Measurements from ENCODE around the gene POLR2B.
"Not testable (repeated sequence)": the region's sequence is repeated elsewhere in the genome, so short reads cannot be mapped to it uniquely, and the experiment has no call there.

POLR2B gene

DNA sequence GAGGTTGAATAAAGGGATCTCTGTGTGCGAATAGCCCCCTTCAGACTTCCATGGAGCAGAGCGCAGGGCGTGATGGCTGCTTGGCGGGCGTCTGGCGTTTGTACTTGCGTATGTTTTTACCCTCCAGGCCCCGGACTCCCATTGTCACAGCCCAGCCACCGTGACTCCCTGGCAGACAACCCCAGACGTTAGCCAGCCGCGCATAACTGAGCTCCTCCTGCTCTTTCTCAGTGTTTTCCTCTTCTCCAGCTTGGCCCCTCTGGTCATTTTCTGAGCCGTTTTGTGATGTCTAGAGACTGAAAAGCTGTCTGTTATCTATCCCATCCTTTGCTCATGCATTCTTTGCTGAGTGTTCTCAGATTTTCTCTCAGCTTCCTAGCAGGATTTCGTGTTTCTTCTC lies 77.2 kb downstream of the POLR2B start:
- H3K4me1 ChIP-seq (ENCODE audit: control insufficient read depth, insufficient read depth, low read length), result no peaks in the 10 kb centered on the region
- no peak overlapping the region for H3K4me3 ChIP-seq (ENCODE audit: low read depth, low read length)
- H3K9me3 ChIP-seq (ENCODE audit: control insufficient read depth, insufficient read depth, low read depth, low read length), result no peaks in the 10 kb centered on the region
- CTCF ChIA-PET, result no interaction called here
- no peaks in the 10 kb centered on the region for H3K36me3 ChIP-seq (ENCODE audit: control insufficient read depth in 2 of 2, insufficient read depth in 1 of 2, low read length in 2 of 2)
- POLR2A ChIA-PET, result no interaction called here
- H3K27ac ChIP-seq (ENCODE audit: extremely low read depth, low read depth, low read length), result no peak overlapping the region
- TF ChIP-seq, protein P1, sequence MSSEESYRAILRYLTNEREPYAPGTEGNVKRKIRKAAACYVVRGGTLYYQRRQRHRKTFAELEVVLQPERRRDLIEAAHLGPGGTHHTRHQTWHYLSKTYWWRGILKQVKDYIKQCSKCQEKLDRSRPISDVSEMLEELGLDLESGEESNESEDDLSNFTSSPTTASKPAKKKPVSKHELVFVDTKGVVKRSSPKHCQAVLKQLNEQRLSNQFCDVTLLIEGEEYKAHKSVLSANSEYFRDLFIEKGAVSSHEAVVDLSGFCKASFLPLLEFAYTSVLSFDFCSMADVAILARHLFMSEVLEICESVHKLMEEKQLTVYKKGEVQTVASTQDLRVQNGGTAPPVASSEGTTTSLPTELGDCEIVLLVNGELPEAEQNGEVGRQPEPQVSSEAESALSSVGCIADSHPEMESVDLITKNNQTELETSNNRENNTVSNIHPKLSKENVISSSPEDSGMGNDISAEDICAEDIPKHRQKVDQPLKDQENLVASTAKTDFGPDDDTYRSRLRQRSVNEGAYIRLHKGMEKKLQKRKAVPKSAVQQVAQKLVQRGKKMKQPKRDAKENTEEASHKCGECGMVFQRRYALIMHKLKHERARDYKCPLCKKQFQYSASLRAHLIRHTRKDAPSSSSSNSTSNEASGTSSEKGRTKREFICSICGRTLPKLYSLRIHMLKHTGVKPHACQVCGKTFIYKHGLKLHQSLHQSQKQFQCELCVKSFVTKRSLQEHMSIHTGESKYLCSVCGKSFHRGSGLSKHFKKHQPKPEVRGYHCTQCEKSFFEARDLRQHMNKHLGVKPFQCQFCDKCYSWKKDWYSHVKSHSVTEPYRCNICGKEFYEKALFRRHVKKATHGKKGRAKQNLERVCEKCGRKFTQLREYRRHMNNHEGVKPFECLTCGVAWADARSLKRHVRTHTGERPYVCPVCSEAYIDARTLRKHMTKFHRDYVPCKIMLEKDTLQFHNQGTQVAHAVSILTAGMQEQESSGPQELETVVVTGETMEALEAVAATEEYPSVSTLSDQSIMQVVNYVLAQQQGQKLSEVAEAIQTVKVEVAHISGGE (tag by site-specific recombination; conservative IDR thresholded peaks at IDR 0.05; ENCODE audit: low read depth), result no peak
- no peak for TF ChIP-seq SP3 (tag by site-specific recombination; IDR thresholded peaks at IDR 0.05)
- no peak for TF ChIP-seq ZNF621 (tag by site-specific recombination; IDR thresholded peaks at IDR 0.05)
- TF ChIP-seq ZNF404 (tag by site-specific recombination; IDR thresholded peaks at IDR 0.05), result no peak
- TF ChIP-seq REPIN1 (tag by site-specific recombination; IDR thresholded peaks at IDR 0.05; ENCODE audit: low read depth), result no peak

DNA sequence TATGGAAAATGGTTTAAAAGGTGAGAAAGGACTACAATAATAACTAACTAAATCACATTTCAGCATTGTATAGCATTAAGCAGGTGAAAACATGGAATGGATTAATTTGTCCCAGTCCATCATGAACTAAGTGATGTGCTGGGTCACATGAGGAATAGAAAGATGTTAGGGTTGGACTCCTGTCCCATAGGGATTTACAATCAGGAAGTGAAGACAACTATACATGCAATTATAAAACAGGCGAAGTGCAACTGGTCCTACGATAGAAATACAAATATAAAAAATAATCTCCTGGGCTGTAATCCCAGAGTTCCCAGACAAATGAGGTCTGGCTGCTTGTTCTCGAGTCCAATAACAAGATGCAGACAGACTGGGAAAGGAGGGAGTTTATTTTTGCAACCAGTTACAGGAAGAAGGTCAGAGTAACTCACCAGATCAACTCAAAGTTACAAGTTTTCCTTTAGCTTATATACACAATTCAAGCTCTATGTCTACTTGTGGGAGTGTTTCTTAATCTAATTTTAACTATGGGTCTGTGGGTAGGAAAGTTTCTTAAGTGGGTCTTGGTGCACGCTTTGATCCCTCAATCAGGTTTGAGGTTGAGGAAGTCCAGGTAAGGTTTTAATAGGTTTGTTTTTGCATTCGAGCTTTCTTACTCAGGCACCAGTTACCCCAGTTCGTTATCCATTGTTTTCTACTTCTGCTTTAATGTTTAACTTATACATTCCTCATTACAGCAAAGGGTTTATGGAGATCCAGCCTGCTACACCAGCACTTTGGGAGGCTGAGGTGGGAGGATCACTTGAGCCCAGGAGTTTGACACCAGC lies 81.4 kb downstream of the POLR2B start:
- POLR2A ChIA-PET, result no interaction called here
- TF ChIP-seq ZBTB21 (tag by site-specific recombination; IDR thresholded peaks at IDR 0.05) (no peak), ZNF16 (tag by site-specific recombination; IDR thresholded peaks at IDR 0.05; ENCODE audit: low read depth) (no peak), ZNF350 (tag by site-specific recombination; IDR thresholded peaks at IDR 0.05) (no peak), OSR2 (tag by site-specific recombination; IDR thresholded peaks at IDR 0.05) (no peak), ZFP41 (tag by site-specific recombination; IDR thresholded peaks at IDR 0.05; ENCODE audit: borderline replicate concordance) (no peak), ZNF626 (tag by site-specific recombination; IDR thresholded peaks at IDR 0.05) (no peak), SETDB1 (IDR thresholded peaks at IDR 0.05; ENCODE audit: insufficient read length, low read length) (no peak), ZNF354C (tag by site-specific recombination; IDR thresholded peaks at IDR 0.05; ENCODE audit: borderline replicate concordance, low read depth) (no peak), HOXA7 (CRISPR knock-in tag; IDR thresholded peaks at IDR 0.05; ENCODE audit: borderline replicate concordance) (no peak), GFI1B (tag by site-specific recombination; IDR thresholded peaks at IDR 0.05) (no peak)
- TF ChIP-seq, protein P2, sequence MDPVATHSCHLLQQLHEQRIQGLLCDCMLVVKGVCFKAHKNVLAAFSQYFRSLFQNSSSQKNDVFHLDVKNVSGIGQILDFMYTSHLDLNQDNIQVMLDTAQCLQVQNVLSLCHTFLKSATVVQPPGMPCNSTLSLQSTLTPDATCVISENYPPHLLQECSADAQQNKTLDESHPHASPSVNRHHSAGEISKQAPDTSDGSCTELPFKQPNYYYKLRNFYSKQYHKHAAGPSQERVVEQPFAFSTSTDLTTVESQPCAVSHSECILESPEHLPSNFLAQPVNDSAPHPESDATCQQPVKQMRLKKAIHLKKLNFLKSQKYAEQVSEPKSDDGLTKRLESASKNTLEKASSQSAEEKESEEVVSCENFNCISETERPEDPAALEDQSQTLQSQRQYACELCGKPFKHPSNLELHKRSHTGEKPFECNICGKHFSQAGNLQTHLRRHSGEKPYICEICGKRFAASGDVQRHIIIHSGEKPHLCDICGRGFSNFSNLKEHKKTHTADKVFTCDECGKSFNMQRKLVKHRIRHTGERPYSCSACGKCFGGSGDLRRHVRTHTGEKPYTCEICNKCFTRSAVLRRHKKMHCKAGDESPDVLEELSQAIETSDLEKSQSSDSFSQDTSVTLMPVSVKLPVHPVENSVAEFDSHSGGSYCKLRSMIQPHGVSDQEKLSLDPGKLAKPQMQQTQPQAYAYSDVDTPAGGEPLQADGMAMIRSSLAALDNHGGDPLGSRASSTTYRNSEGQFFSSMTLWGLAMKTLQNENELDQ (tag by site-specific recombination; IDR thresholded peaks at IDR 0.05; ENCODE audit: low read depth), result no peak
- H3K27ac ChIP-seq (ENCODE audit: extremely low read depth, low read depth, low read length), result no peak overlapping the region
- no peak overlapping the region for H3K4me3 ChIP-seq (ENCODE audit: low read depth, low read length)
- no peaks in the 10 kb centered on the region for H3K36me3 ChIP-seq (ENCODE audit: control insufficient read depth in 2 of 2, insufficient read depth in 1 of 2, low read length in 2 of 2)
- CTCF ChIA-PET, result interaction anchor here (0.6 to 0.7 kb wide), 2 partner anchors 121 to 601 kb away, joined by 3 read pairs; no protein-coding TSS in a partner anchor
- no peaks in the 10 kb centered on the region for H3K9me3 ChIP-seq (ENCODE audit: control insufficient read depth, insufficient read depth, low read depth, low read length)
- peaks cover 11% of the 10 kb centered on the region for H3K4me1 ChIP-seq (ENCODE audit: control insufficient read depth, insufficient read depth, low read length)

DNA sequence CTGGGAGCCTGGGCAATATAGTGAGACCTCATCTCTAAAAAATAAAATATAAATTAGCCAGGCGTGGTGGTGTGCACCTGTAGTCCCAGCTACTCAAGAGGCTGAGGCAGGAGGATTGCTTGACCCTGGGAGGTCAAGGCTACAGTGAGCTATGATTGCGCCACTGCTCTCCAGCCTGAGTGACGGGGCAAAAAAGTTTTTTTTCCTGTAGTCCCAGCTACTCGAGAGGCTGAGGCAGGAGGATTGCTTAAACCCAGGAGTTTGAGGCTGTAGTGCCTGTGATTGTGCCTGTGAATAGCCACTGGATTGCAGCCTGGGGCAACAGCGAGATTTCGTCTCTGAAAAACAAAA lies 82.0 kb downstream of the POLR2B start:
- CTCF ChIA-PET, result interaction anchor here (0.6 to 0.7 kb wide), 2 partner anchors 120 to 601 kb away, joined by 3 read pairs; no protein-coding TSS in a partner anchor
- H3K27ac ChIP-seq (ENCODE audit: extremely low read depth, low read depth, low read length); H3K4me3 ChIP-seq (ENCODE audit: low read depth, low read length); POLR2A ChIA-PET; H3K9me3 ChIP-seq (ENCODE audit: control insufficient read depth, insufficient read depth, low read depth, low read length); H3K36me3 ChIP-seq (ENCODE audit: control insufficient read depth in 2 of 2, insufficient read depth in 1 of 2, low read length in 2 of 2): not testable (repeated sequence)
- H3K4me1 ChIP-seq (ENCODE audit: control insufficient read depth, insufficient read depth, low read length), result peaks cover 11% of the 10 kb centered on the region
